Gastroesophageal sphincter (tissue), 3 donors: ENCODE measurements around the gene RELCH.

ENCODE experiments used
- CTCF ChIP-seq, 4 experiments: fragments of 200-600 bp in 2 of 4; fragments of 450-650 bp in 2 of 4; sonication (generic) in 1 of 4; IDR thresholded peaks; one replicate each; pipeline ENCODE4 v1.5.1; 2017 to 2019; ENCODE audit warnings: antibody characterized with exemption in 4 of 4, mild to moderate bottlenecking in 2 of 4, moderate library complexity in 2 of 4
- EP300 ChIP-seq: sonication (generic); formaldehyde crosslinking; IDR thresholded peaks from one replicate; pipeline ENCODE4 v1.6.1; 2017; ENCODE audit warnings: antibody characterized with exemption, mild to moderate bottlenecking
- POLR2A ChIP-seq, 2 donors: fragments of 450-650 bp; IDR thresholded peaks; one replicate each; pipeline ENCODE4 v1.6.1; 2017; ENCODE audit warnings: antibody characterized with exemption in 2 of 2, mild to moderate bottlenecking in 2 of 2, moderate library complexity in 1 of 2
- POLR2AphosphoS5 ChIP-seq: sonication (generic); formaldehyde crosslinking; IDR thresholded peaks from one replicate; pipeline ENCODE4 v1.6.1; 2017; ENCODE audit warnings: antibody characterized with exemption

DNA sequence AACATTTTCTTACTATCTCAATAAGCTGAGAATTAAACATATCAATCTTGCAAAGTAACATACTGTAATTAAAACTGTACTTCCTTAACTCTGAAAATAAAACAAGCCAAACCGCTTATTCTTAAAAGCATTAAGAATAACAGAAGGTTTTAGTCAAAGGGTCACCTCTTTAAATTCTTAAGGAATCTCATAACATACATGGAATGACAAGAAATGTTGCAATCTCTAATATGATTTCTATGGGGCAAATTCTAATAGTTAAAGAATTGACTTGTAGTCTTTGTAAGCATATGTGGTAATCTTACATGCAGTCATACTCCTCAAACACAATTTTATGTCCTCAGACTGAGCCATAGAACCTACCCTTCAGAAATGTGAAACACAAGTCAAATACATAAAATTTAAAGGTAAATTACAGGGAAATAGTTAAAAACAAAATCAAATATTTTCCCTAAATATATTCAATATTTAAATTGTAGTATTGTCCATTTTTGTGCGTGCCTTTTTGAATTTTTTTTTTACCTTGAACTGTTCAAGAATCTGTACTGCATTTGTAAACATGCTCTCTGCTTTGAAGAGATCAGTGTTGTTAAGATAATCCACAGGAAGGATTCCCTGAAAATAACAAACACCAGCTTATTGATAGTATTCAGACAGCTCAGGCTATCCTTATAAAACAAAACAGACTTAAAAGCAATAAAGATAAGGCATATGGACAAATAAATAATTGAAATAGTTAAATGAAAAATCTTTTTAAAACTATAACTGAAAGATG lies 48.4 kb upstream of the RELCH start:
- no peak for TF ChIP-seq CTCF (IDR thresholded peaks at IDR 0.05)
- no peak for TF ChIP-seq POLR2A (IDR thresholded peaks at IDR 0.05)
- TF ChIP-seq POLR2AphosphoS5 = no peak
- no peak for TF ChIP-seq EP300
